GM12878 (cell line): ENCODE results near the gene MEN1. TPM values are rescaled to one million over a fixed set of nuclear protein-coding genes. Genes with fewer than 3 reads are reported as not detected.

Experiments used
- ATAC-seq: fragments of 200-7000 bp; cut with Tn5 transposase; 3 replicates; pipeline ENCODE4 v1.9.1; 2020; ENCODE audit warnings: mild to moderate bottlenecking, moderate library complexity
- BruUV-seq: library from RNA; stranded (reverse); fragments of 400-500 nt; replicated peaks from 2 replicates; lab custom pipeline; 2021; lab: Mats Ljungman, UMichigan
- CTCF ChIA-PET: fragments of 300-600 bp; sonication (Branson Sonifier 250); formaldehyde crosslinking; extraction: SDS; loops from one replicate; lab custom pipeline; 2021; ENCODE audit warnings: inconsistent platforms; lab: Yijun Ruan, JAX
- POLR2A ChIA-PET: fragments of 350-600 bp; formaldehyde crosslinking; extraction: SDS; loops from one replicate; lab custom pipeline; 2021; ENCODE audit warnings: inconsistent platforms; lab: Charles Lee
- RAD21 ChIA-PET: fragments of 300-600 bp; sonication (Branson Sonifier 250); formaldehyde crosslinking; loops from one replicate; lab custom pipeline; 2023; ENCODE audit warnings: antibody characterized with exemption; ENCODE audit not compliant: unreplicated experiment; lab: Charles Lee
- SMC1A ChIA-PET: fragments of 300-600 bp; sonication (Branson Sonifier 250); formaldehyde crosslinking; loops from one replicate; lab custom pipeline; 2023; ENCODE audit not compliant: unreplicated experiment, uncharacterized antibody; lab: Charles Lee
- DNase-seq: peaks from one replicate; pipeline ENCODE4 v3.0.0-alpha.2; 2011; ENCODE audit warnings: low read depth, low spot score
- FAIRE-seq: peaks from 3 replicates; lab custom pipeline; 2011; peaks lifted over from hg19 to GRCh38; lab: Jason Lieb, UNC
- H2AFZ ChIP-seq: 2 replicates; pipeline ENCODE4 v1.6.0; 2011; ENCODE audit warnings: low read depth, low read length, control low read depth; ENCODE audit not compliant: control insufficient read depth
- H3K27ac ChIP-seq: 2 replicates; pipeline ENCODE4 v1.5.1; 2011; ENCODE audit warnings: control low read depth; ENCODE audit not compliant: control insufficient read depth, insufficient read depth
- H3K27me3 ChIP-seq, 2 experiments: replicated peaks in 1 of 2; 2 replicates each; pipeline versions ENCODE4 v1.6.0 to v1.6.1; 2011; ENCODE audit warnings: low read length in 1 of 2; ENCODE audit not compliant: control insufficient read depth in 2 of 2, insufficient read depth in 2 of 2
- H3K36me3 ChIP-seq, 2 experiments: 2 replicates each; pipeline ENCODE4 v1.5.1; 2011; ENCODE audit warnings: low read length in 1 of 2; ENCODE audit not compliant: control insufficient read depth in 2 of 2, insufficient read depth in 2 of 2
- H3K4me1 ChIP-seq: 2 replicates; pipeline ENCODE4 v1.6.1; 2011; ENCODE audit warnings: mild to moderate bottlenecking, low read length, moderate library complexity, mixed read lengths; ENCODE audit not compliant: control insufficient read depth, insufficient read depth
- H3K4me2 ChIP-seq: 2 replicates; pipeline ENCODE4 v1.6.0; 2011; ENCODE audit warnings: control low read depth; ENCODE audit not compliant: control insufficient read depth, insufficient read depth
- H3K4me3 ChIP-seq: fragments of 200-600 bp; sonication (generic); 2 replicates; pipeline ENCODE4 v1.5.1; 2016
- H3K79me2 ChIP-seq: 2 replicates; pipeline ENCODE4 v1.6.0; 2011; ENCODE audit warnings: low read length; ENCODE audit not compliant: control insufficient read depth, insufficient read depth
- H3K9ac ChIP-seq: 2 replicates; pipeline ENCODE4 v1.8.0; 2011; ENCODE audit warnings: low read length, control low read depth, mixed read lengths; ENCODE audit not compliant: control insufficient read depth, insufficient read depth
- H3K9me3 ChIP-seq: replicated peaks from 3 replicates; pipeline ENCODE4 v1.5.1; 2011; ENCODE audit warnings: mild to moderate bottlenecking, low read length; ENCODE audit not compliant: control insufficient read depth, insufficient read depth
- H4K20me1 ChIP-seq: 2 replicates; pipeline ENCODE4 v1.6.0; 2011; ENCODE audit not compliant: control insufficient read depth, insufficient read depth
- IKZF2 ChIP-seq, 2 experiments: fragments of 450-650 bp; IDR thresholded peaks; 2 replicates each; pipeline ENCODE4 v1.6.1; 2017; ENCODE audit warnings: mild to moderate bottlenecking in 2 of 2, moderate library complexity in 2 of 2
- LARP7 ChIP-seq: fragments of 450-650 bp; IDR thresholded peaks from 2 replicates; pipeline ENCODE4 v1.6.1; 2017; ENCODE audit warnings: mild to moderate bottlenecking
- NR2C1 ChIP-seq: fragments of 450-650 bp; IDR thresholded peaks from 2 replicates; pipeline ENCODE4 v1.6.1; 2017; ENCODE audit warnings: antibody characterized with exemption, mild to moderate bottlenecking, moderate library complexity
- POLR2AphosphoS5 ChIP-seq: IDR thresholded peaks from 2 replicates; pipeline ENCODE4 v1.6.1; 2011; ENCODE audit warnings: mild to moderate bottlenecking, low read length, inconsistent platforms
- SIX5 ChIP-seq: IDR thresholded peaks from 2 replicates; pipeline ENCODE4 v1.6.1; 2011; ENCODE audit warnings: mild to moderate bottlenecking, low read depth, low read length, moderate library complexity; ENCODE audit not compliant: severe bottlenecking
- SMAD5 ChIP-seq: IDR thresholded peaks from 2 replicates; pipeline ENCODE4 v1.6.1; 2016; ENCODE audit warnings: antibody characterized with exemption, low read depth
- WGBS: methylation state at CpG from one replicate; pipeline ENCODE4 v1.1.6; 2016; ENCODE audit warnings: low lambda C conversion rate; ENCODE audit not compliant: insufficient replicate concordance, insufficient coverage; ENCODE audit errors: missing lambda C conversion rate; 5-methylcytosine and 5-hydroxymethylcytosine counted together
- in situ Hi-C: fragments of 300-500 bp; cut with MboI; formaldehyde crosslinking; loops from 9 replicates; pipeline ENCODE4 v1.14.3; 2018; ENCODE audit warnings: mixed read lengths
- intact Hi-C: fragments of 100-400 bp; cut with micrococcal nuclease; formaldehyde crosslinking; loops from one replicate; pipeline ENCODE4 v1.14.2; 2022; ENCODE audit not compliant: unreplicated experiment
- polyA plus RNA-seq, 11 experiments: library from polyadenylated mRNA; depleted of rRNA in 4 of 11; unstranded in 6 of 11; stranded (reverse) in 5 of 11; fragments of >200 nt; fragmentation: Nextera tagmentation in 4 of 11; fragmentation: Illumina TruSeq in 1 of 11; extraction: Ambion mirVana in 4 of 11; extraction: Trizol in 1 of 11; gene quantifications; 1 replicate in 1 of 11; 2 replicates in 10 of 11; pipeline versions ENCODE4 v1.2.1 to v1.2.3, GENCODE V29; 2011 to 2016; ENCODE audit warnings: inconsistent platforms in 2 of 11, missing spikeins in 2 of 11, low read depth in 1 of 11
- total RNA-seq, 4 experiments: library from RNA; depleted of rRNA in 3 of 4; stranded (reverse); fragments of >200 nt in 3 of 4; fragmentation: Illumina TruSeq in 1 of 4; extraction: Trizol in 1 of 4; gene quantifications; 2 replicates each; pipeline versions ENCODE4 v1.2.1 to v1.2.3, GENCODE V29; 2013 to 2021
- TF ChIP-seq, protein P1 (sequence below): fragments of 450-650 bp; IDR thresholded peaks from 2 replicates; pipeline ENCODE4 v1.6.1; 2016; ENCODE audit warnings: mild to moderate bottlenecking, moderate library complexity, borderline replicate concordance
- TF ChIP-seq, protein P2 (sequence below): fragments of 450-650 bp; IDR thresholded peaks from 2 replicates; pipeline ENCODE4 v1.6.1; 2018; ENCODE audit warnings: mild to moderate bottlenecking, low read depth, moderate library complexity; ENCODE audit not compliant: partially characterized antibody
- TF ChIP-seq, protein P3 (sequence below), 3 experiments: IDR thresholded peaks in 2 of 3; conservative IDR thresholded peaks in 1 of 3; 2 replicates each; pipeline ENCODE4 v1.5.1; 2011; ENCODE audit warnings: low read depth in 3 of 3, low read length in 3 of 3, mild to moderate bottlenecking in 3 of 3, control low read depth in 2 of 3, moderate library complexity in 2 of 3, inconsistent platforms in 1 of 3, mixed read lengths in 1 of 3; ENCODE audit not compliant: control insufficient read depth in 2 of 3, insufficient read depth in 1 of 3; ENCODE audit errors: extremely low read depth in 1 of 3
- TF ChIP-seq, protein P4 (sequence below): IDR thresholded peaks from 2 replicates; pipeline ENCODE4 v1.6.1; 2012; ENCODE audit warnings: mild to moderate bottlenecking, low read depth, low read length

Gene MEN1
- total and polyA plus RNA-seq, 10 of the 15 experiments (the other 5 are each of a cell fraction or from before 2014, with no cell fraction given), result 2.5 to 39.7 (median 20.7) TPM

DNA sequence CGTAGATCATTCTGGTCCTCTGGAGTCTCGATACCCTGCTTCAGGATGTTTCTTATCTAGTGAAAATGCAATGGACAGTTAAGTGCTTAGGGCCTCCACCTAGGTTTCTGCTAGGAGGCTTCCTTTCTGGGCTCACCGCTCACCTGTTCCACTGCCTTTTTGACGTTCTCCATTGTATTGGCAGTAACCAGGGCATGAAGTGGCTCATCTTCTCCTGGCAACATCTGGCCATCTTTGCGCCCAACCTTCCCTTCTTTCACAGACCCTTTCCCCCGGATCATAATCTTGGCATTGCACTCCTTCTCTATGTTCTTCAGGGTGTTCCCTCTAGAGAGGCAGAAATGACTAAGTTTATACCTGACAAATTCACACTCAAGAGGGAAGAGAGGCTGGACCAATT is 41.1 kb downstream of the MEN1 start (continued):
- no peak for TF ChIP-seq IKZF2 (IDR thresholded peaks at IDR 0.05)
- TF ChIP-seq, protein P1, sequence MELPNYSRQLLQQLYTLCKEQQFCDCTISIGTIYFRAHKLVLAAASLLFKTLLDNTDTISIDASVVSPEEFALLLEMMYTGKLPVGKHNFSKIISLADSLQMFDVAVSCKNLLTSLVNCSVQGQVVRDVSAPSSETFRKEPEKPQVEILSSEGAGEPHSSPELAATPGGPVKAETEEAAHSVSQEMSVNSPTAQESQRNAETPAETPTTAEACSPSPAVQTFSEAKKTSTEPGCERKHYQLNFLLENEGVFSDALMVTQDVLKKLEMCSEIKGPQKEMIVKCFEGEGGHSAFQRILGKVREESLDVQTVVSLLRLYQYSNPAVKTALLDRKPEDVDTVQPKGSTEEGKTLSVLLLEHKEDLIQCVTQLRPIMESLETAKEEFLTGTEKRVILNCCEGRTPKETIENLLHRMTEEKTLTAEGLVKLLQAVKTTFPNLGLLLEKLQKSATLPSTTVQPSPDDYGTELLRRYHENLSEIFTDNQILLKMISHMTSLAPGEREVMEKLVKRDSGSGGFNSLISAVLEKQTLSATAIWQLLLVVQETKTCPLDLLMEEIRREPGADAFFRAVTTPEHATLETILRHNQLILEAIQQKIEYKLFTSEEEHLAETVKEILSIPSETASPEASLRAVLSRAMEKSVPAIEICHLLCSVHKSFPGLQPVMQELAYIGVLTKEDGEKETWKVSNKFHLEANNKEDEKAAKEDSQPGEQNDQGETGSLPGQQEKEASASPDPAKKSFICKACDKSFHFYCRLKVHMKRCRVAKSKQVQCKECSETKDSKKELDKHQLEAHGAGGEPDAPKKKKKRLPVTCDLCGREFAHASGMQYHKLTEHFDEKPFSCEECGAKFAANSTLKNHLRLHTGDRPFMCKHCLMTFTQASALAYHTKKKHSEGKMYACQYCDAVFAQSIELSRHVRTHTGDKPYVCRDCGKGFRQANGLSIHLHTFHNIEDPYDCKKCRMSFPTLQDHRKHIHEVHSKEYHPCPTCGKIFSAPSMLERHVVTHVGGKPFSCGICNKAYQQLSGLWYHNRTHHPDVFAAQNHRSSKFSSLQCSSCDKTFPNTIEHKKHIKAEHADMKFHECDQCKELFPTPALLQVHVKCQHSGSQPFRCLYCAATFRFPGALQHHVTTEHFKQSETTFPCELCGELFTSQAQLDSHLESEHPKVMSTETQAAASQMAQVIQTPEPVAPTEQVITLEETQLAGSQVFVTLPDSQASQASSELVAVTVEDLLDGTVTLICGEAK, result no peak
- TF ChIP-seq NR2C1, result no peak
- TF ChIP-seq, protein P2, sequence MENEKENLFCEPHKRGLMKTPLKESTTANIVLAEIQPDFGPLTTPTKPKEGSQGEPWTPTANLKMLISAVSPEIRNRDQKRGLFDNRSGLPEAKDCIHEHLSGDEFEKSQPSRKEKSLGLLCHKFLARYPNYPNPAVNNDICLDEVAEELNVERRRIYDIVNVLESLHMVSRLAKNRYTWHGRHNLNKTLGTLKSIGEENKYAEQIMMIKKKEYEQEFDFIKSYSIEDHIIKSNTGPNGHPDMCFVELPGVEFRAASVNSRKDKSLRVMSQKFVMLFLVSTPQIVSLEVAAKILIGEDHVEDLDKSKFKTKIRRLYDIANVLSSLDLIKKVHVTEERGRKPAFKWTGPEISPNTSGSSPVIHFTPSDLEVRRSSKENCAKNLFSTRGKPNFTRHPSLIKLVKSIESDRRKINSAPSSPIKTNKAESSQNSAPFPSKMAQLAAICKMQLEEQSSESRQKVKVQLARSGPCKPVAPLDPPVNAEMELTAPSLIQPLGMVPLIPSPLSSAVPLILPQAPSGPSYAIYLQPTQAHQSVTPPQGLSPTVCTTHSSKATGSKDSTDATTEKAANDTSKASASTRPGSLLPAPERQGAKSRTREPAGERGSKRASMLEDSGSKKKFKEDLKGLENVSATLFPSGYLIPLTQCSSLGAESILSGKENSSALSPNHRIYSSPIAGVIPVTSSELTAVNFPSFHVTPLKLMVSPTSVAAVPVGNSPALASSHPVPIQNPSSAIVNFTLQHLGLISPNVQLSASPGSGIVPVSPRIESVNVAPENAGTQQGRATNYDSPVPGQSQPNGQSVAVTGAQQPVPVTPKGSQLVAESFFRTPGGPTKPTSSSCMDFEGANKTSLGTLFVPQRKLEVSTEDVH, result no peak

DNA sequence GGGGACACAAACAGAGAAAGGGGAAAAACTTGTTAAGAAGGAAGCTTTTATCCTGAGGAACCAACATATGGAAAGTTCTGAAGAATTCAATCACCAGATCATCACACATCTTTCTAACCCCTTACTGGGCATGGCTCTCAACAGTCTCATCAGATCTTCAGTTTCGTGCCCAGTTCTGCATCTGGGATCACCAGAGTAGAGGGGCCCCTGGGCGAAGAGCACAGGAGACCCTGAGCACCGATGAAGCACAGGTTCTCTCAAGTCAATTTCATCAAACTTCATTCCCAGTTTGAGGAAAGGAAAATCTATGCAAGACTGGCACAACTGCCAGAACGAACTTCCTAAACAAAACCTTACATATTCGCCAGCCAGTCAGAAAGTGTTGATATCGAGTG is 42.1 kb downstream of the MEN1 start:
- ChIA-PET SMC1A (no interaction called here), CTCF (interaction anchor here (1.1 to 1.9 kb wide), 4 partner anchors 17 to 125 kb away, joined by 3 to 6 read pairs (median 4); no protein-coding TSS in a partner anchor), RAD21 (no interaction called here), POLR2A (no interaction called here)
- peaks cover 28% of the 10 kb centered on the region for H4K20me1 ChIP-seq
- H3K79me2 ChIP-seq, result peaks cover 28% of the 10 kb centered on the region
- DNase-seq, result no peak
- no peak for TF ChIP-seq SIX5
- TF ChIP-seq, protein P3, sequence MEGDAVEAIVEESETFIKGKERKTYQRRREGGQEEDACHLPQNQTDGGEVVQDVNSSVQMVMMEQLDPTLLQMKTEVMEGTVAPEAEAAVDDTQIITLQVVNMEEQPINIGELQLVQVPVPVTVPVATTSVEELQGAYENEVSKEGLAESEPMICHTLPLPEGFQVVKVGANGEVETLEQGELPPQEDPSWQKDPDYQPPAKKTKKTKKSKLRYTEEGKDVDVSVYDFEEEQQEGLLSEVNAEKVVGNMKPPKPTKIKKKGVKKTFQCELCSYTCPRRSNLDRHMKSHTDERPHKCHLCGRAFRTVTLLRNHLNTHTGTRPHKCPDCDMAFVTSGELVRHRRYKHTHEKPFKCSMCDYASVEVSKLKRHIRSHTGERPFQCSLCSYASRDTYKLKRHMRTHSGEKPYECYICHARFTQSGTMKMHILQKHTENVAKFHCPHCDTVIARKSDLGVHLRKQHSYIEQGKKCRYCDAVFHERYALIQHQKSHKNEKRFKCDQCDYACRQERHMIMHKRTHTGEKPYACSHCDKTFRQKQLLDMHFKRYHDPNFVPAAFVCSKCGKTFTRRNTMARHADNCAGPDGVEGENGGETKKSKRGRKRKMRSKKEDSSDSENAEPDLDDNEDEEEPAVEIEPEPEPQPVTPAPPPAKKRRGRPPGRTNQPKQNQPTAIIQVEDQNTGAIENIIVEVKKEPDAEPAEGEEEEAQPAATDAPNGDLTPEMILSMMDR (IDR thresholded peaks at IDR 0.05 in 2 of 3, conservative IDR thresholded peaks at IDR 0.05 in 1 of 3; ENCODE audit: control insufficient read depth in 2 of 3, extremely low read depth in 1 of 3, insufficient read depth in 1 of 3, low read depth in 3 of 3, low read length in 3 of 3), result no peak
- no peak for TF ChIP-seq LARP7
- TF ChIP-seq, protein P4, sequence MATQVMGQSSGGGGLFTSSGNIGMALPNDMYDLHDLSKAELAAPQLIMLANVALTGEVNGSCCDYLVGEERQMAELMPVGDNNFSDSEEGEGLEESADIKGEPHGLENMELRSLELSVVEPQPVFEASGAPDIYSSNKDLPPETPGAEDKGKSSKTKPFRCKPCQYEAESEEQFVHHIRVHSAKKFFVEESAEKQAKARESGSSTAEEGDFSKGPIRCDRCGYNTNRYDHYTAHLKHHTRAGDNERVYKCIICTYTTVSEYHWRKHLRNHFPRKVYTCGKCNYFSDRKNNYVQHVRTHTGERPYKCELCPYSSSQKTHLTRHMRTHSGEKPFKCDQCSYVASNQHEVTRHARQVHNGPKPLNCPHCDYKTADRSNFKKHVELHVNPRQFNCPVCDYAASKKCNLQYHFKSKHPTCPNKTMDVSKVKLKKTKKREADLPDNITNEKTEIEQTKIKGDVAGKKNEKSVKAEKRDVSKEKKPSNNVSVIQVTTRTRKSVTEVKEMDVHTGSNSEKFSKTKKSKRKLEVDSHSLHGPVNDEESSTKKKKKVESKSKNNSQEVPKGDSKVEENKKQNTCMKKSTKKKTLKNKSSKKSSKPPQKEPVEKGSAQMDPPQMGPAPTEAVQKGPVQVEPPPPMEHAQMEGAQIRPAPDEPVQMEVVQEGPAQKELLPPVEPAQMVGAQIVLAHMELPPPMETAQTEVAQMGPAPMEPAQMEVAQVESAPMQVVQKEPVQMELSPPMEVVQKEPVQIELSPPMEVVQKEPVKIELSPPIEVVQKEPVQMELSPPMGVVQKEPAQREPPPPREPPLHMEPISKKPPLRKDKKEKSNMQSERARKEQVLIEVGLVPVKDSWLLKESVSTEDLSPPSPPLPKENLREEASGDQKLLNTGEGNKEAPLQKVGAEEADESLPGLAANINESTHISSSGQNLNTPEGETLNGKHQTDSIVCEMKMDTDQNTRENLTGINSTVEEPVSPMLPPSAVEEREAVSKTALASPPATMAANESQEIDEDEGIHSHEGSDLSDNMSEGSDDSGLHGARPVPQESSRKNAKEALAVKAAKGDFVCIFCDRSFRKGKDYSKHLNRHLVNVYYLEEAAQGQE, result no peak
- TF ChIP-seq SMAD5, result peak; percentile 26; the same call in 1 of the 2 replicates
- 0 out of 2 replicates have a peak, but pooled peaks have one; percentile 11 for TF ChIP-seq POLR2AphosphoS5
- H3K4me2 ChIP-seq, result no peak overlapping the region
- FAIRE-seq, result no peak
- no peaks in the 10 kb centered on the region for H3K9me3 ChIP-seq
- H3K9ac ChIP-seq, result no peak overlapping the region
- H3K4me3 ChIP-seq, result no peak overlapping the region
- peaks cover 48 to 63% of the 10 kb centered on the region in 2 experiments for H3K36me3 ChIP-seq
- H3K4me1 ChIP-seq, result peaks cover 30% of the 10 kb centered on the region
- H3K27ac ChIP-seq, result no peak overlapping the region
- BruUV-seq, result no TSS peak
- H3K27me3 ChIP-seq, result no peaks in the 10 kb centered on the region
- H2AFZ ChIP-seq, result no peak overlapping the region
- in situ Hi-C loops (no loop called here), intact Hi-C loops (no loop called here)
- 98% methylated on average over 6 of the region's 6 CpGs for WGBS
- ATAC-seq, result no peak
